HepG2 (cell line): Measurements from ENCODE around the gene NDUFB6. TPM values are rescaled to one million over a fixed set of nuclear protein-coding genes. Genes with fewer than 3 reads are reported as not detected.
A peak's percentile ranks its signal among the peaks of the same experiment; 100 is the strongest.

Experiments used
- BCL6 ChIP-seq: IDR thresholded peaks from 2 replicates; pipeline ENCODE4 v1.6.1; 2016; ENCODE audit warnings: missing genetic modification reagents, missing compliant biosample characterization
- GATA4 ChIP-seq: sonication (generic); IDR thresholded peaks from 2 replicates; pipeline ENCODE4 v1.6.1; 2016; ENCODE audit warnings: antibody characterized with exemption, low read depth, borderline replicate concordance
- HNRNPH1 ChIP-seq: fragments of 200-400 bp; formaldehyde crosslinking; optimal IDR thresholded peaks from 2 replicates; pipeline ENCODE3; 2017; ENCODE audit warnings: mild to moderate bottlenecking, low read depth, low read length
- HOXA7 ChIP-seq: sonication (generic); formaldehyde crosslinking; IDR thresholded peaks from 2 replicates; pipeline ENCODE4 v1.8.1; 2022; ENCODE audit warnings: mild to moderate bottlenecking, missing genetic modification reagents, moderate library complexity
- KAT8 ChIP-seq: IDR thresholded peaks from 2 replicates; pipeline ENCODE4 v1.6.1; 2016; ENCODE audit warnings: missing genetic modification reagents, missing compliant biosample characterization
- MBD4 ChIP-seq: IDR thresholded peaks from 2 replicates; pipeline ENCODE4 v1.6.1; 2012; ENCODE audit warnings: low read length, inconsistent platforms, borderline replicate concordance
- MIER2 ChIP-seq: IDR thresholded peaks from 2 replicates; pipeline ENCODE4 v1.6.1; 2016; ENCODE audit warnings: missing biosample characterization, missing genetic modification reagents
- NFIC ChIP-seq: IDR thresholded peaks from 2 replicates; pipeline ENCODE4 v1.6.1; 2012; ENCODE audit warnings: mild to moderate bottlenecking, low read length, inconsistent platforms
- NR2F6 ChIP-seq, 2 experiments: IDR thresholded peaks; 2 replicates each; pipeline ENCODE4 v1.6.1; 2016; ENCODE audit warnings: antibody characterized with exemption in 1 of 2, mild to moderate bottlenecking in 1 of 2
- PITX1 ChIP-seq: sonication (generic); formaldehyde crosslinking; IDR thresholded peaks from 2 replicates; pipeline ENCODE4 v1.5.1; 2020; ENCODE audit warnings: mild to moderate bottlenecking, missing genetic modification reagents
- WIZ ChIP-seq: sonication (generic); formaldehyde crosslinking; IDR thresholded peaks from 2 replicates; pipeline ENCODE4 v1.5.1; 2020; ENCODE audit warnings: mild to moderate bottlenecking, missing genetic modification reagents
- ZBTB1 ChIP-seq: sonication (generic); formaldehyde crosslinking; IDR thresholded peaks from 2 replicates; pipeline ENCODE4 v1.4.0; 2020; ENCODE audit warnings: missing genetic modification reagents, borderline replicate concordance
- ZBTB3 ChIP-seq: sonication (generic); formaldehyde crosslinking; IDR thresholded peaks from 2 replicates; pipeline ENCODE4 v1.4.0; 2020; ENCODE audit warnings: low read depth, mild to moderate bottlenecking, moderate library complexity, missing genetic modification reagents, borderline replicate concordance
- ZNF10 ChIP-seq: sonication (generic); formaldehyde crosslinking; IDR thresholded peaks from 2 replicates; pipeline ENCODE4 v1.4.0; 2020; ENCODE audit warnings: mild to moderate bottlenecking, low read depth, missing genetic modification reagents, borderline replicate concordance
- ZNF205 ChIP-seq: IDR thresholded peaks from 2 replicates; pipeline ENCODE4 v1.6.1; 2018; ENCODE audit warnings: missing biosample characterization, missing genetic modification reagents
- ZNF263 ChIP-seq: sonication (generic); formaldehyde crosslinking; IDR thresholded peaks from 2 replicates; pipeline ENCODE4 v1.4.0; 2020; ENCODE audit warnings: missing genetic modification reagents
- ZNF292 ChIP-seq: sonication (generic); formaldehyde crosslinking; IDR thresholded peaks from 2 replicates; pipeline ENCODE4 v1.8.1; 2022; ENCODE audit warnings: mild to moderate bottlenecking, low read depth, missing genetic modification reagents, borderline replicate concordance
- ZNF598 ChIP-seq: sonication (generic); formaldehyde crosslinking; IDR thresholded peaks from 2 replicates; pipeline ENCODE4 v1.5.1; 2020; ENCODE audit warnings: mild to moderate bottlenecking, missing genetic modification reagents, borderline replicate concordance
- ZNF614 ChIP-seq: IDR thresholded peaks from 2 replicates; pipeline ENCODE4 v1.6.1; 2018; ENCODE audit warnings: missing biosample characterization, missing genetic modification reagents, inconsistent platforms, borderline replicate concordance
- ZNF619 ChIP-seq: sonication (generic); formaldehyde crosslinking; IDR thresholded peaks from 2 replicates; pipeline ENCODE4 v1.4.0; 2020; ENCODE audit warnings: mild to moderate bottlenecking, missing genetic modification reagents
- ZNF768 ChIP-seq: sonication (generic); formaldehyde crosslinking; IDR thresholded peaks from 2 replicates; pipeline ENCODE4 v1.4.0; 2020; ENCODE audit warnings: missing genetic modification reagents
- ZNF780A ChIP-seq: sonication (generic); formaldehyde crosslinking; IDR thresholded peaks from 2 replicates; pipeline ENCODE4 v1.8.0; 2022; ENCODE audit warnings: mild to moderate bottlenecking, missing genetic modification reagents, moderate library complexity
- polyA plus RNA-seq, 8 experiments: library from polyadenylated mRNA; depleted of rRNA in 3 of 8; stranded (reverse) in 7 of 8; unstranded in 1 of 8; fragments of >200 nt; fragmentation: Illumina TruSeq in 4 of 8; extraction: Trizol in 4 of 8; gene quantifications; 2 replicates each; pipeline versions ENCODE4 v1.2.1 to v1.2.3, GENCODE V29; 2011 to 2016; ENCODE audit warnings: low read depth in 4 of 8, missing spikeins in 1 of 8, mixed read lengths in 1 of 8; ENCODE audit not compliant: insufficient read depth in 1 of 8
- total RNA-seq, 5 experiments: library from RNA; depleted of rRNA; stranded (reverse); fragments of >200 nt; fragmentation: Illumina TruSeq; extraction: Trizol; gene quantifications; 2 replicates each; pipeline ENCODE4 v1.2.3, GENCODE V29; 2016; ENCODE audit warnings: low read depth in 1 of 5
- TF ChIP-seq, protein P1 (sequence below): sonication (generic); formaldehyde crosslinking; IDR thresholded peaks from 2 replicates; pipeline ENCODE4 v1.4.0; 2020; ENCODE audit warnings: mild to moderate bottlenecking, missing genetic modification reagents
- TF ChIP-seq, protein P2 (sequence below): sonication (generic); formaldehyde crosslinking; IDR thresholded peaks from 2 replicates; pipeline ENCODE4 v1.5.0; 2020; ENCODE audit warnings: mild to moderate bottlenecking, missing genetic modification reagents, borderline replicate concordance
- TF ChIP-seq, protein P3 (sequence below): sonication (generic); formaldehyde crosslinking; IDR thresholded peaks from 2 replicates; pipeline ENCODE4 v1.4.0; 2020; ENCODE audit warnings: low read depth, mild to moderate bottlenecking, missing genetic modification reagents

The NDUFB6 gene
- total and polyA plus RNA-seq, 2 of the 13 experiments (the other 11 are each of a cell fraction or from before 2014, with no cell fraction given): 31.2 to 81.9 TPM

DNA sequence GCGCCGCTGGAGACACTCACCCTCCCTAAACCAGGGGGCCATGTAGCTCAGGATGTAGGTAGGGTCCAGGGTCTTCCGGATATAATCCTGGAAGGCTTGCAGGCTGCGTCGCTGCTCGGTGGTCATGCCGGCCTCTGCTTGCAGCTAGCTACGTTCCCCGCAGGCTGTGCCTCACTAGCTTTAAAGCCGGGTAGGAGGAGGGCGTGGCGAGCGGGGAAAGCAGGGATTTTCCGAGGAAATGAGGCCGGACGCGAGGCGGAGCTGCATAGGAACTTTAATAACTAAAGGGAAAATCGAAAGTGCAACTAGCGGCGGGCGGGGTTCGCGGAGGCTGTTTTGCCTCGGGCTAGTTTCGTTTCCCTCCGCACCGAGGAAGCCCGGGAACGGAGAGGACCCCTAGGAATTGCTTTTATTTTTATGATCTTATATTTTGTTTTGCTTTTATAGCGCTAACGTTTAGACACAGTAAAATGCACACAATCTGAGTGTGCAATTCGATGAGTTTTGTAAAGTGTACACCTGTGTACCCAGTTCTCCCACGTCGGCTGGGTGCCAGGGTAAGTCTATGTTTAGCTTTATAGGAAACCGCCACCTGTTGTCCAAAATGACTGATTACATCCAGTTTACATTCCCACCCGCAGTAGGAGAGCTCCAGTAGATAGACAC, 46.8 kb downstream of the NDUFB6 start, which contains the start of gene RIGI (continued):
- TF ChIP-seq NR2F6 (IDR thresholded peaks at IDR 0.05): 0 out of 2 replicates have a peak, but pooled peaks have one; percentile 18
- 0 out of 2 replicates have a peak, but pooled peaks have one; percentile 18 for TF ChIP-seq NR2F6 (CRISPR knock-in tag; IDR thresholded peaks at IDR 0.05)
- TF ChIP-seq PITX1: 0 out of 2 replicates have a peak, but pooled peaks have one; percentile 34
- TF ChIP-seq, protein P1, sequence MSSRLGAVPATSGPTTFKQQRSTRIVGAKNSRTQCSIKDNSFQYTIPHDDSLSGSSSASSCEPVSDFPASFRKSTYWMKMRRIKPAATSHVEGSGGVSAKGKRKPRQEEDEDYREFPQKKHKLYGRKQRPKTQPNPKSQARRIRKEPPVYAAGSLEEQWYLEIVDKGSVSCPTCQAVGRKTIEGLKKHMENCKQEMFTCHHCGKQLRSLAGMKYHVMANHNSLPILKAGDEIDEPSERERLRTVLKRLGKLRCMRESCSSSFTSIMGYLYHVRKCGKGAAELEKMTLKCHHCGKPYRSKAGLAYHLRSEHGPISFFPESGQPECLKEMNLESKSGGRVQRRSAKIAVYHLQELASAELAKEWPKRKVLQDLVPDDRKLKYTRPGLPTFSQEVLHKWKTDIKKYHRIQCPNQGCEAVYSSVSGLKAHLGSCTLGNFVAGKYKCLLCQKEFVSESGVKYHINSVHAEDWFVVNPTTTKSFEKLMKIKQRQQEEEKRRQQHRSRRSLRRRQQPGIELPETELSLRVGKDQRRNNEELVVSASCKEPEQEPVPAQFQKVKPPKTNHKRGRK (CRISPR knock-in tag): no peak
- peak; percentile 93 for TF ChIP-seq ZNF598 (CRISPR knock-in tag)
- 0 out of 2 replicates have a peak, but pooled peaks have one; percentile 59 for TF ChIP-seq ZNF619 (CRISPR knock-in tag)
- TF ChIP-seq ZNF292 (CRISPR knock-in tag): peak; percentile 94
- TF ChIP-seq HOXA7 (CRISPR knock-in tag): no peak
- TF ChIP-seq HNRNPH1: no peak
- TF ChIP-seq NFIC: no peak
- 0 out of 2 replicates have a peak, but pooled peaks have one; percentile 14 for TF ChIP-seq ZNF614 (CRISPR knock-in tag)
- no peak for TF ChIP-seq MIER2
- no peak for TF ChIP-seq ZBTB1 (CRISPR knock-in tag)
- TF ChIP-seq, protein P2, sequence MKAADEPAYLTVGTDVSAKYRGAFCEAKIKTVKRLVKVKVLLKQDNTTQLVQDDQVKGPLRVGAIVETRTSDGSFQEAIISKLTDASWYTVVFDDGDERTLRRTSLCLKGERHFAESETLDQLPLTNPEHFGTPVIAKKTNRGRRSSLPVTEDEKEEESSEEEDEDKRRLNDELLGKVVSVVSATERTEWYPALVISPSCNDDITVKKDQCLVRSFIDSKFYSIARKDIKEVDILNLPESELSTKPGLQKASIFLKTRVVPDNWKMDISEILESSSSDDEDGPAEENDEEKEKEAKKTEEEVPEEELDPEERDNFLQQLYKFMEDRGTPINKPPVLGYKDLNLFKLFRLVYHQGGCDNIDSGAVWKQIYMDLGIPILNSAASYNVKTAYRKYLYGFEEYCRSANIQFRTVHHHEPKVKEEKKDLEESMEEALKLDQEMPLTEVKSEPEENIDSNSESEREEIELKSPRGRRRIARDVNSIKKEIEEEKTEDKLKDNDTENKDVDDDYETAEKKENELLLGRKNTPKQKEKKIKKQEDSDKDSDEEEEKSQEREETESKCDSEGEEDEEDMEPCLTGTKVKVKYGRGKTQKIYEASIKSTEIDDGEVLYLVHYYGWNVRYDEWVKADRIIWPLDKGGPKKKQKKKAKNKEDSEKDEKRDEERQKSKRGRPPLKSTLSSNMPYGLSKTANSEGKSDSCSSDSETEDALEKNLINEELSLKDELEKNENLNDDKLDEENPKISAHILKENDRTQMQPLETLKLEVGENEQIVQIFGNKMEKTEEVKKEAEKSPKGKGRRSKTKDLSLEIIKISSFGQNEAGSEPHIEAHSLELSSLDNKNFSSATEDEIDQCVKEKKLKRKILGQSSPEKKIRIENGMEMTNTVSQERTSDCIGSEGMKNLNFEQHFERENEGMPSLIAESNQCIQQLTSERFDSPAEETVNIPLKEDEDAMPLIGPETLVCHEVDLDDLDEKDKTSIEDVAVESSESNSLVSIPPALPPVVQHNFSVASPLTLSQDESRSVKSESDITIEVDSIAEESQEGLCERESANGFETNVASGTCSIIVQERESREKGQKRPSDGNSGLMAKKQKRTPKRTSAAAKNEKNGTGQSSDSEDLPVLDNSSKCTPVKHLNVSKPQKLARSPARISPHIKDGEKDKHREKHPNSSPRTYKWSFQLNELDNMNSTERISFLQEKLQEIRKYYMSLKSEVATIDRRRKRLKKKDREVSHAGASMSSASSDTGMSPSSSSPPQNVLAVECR: peak; percentile 79; the same call in 1 of the 2 replicates
- TF ChIP-seq ZNF263 (CRISPR knock-in tag): no peak
- no peak for TF ChIP-seq ZNF205 (CRISPR knock-in tag)
- peak; percentile 38; the same call in 1 of the 2 replicates for TF ChIP-seq ZNF768 (CRISPR knock-in tag)
- TF ChIP-seq GATA4: no peak
- no peak for TF ChIP-seq ZNF10 (CRISPR knock-in tag)
- peak; percentile 60; the same call in 1 of the 2 replicates for TF ChIP-seq KAT8 (CRISPR knock-in tag)
- TF ChIP-seq MBD4: no peak
- TF ChIP-seq ZBTB3 (CRISPR knock-in tag): no peak
- no peak for TF ChIP-seq BCL6
- no peak for TF ChIP-seq ZNF780A (CRISPR knock-in tag)
- TF ChIP-seq, protein P3, sequence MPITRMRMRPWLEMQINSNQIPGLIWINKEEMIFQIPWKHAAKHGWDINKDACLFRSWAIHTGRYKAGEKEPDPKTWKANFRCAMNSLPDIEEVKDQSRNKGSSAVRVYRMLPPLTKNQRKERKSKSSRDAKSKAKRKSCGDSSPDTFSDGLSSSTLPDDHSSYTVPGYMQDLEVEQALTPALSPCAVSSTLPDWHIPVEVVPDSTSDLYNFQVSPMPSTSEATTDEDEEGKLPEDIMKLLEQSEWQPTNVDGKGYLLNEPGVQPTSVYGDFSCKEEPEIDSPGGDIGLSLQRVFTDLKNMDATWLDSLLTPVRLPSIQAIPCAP (CRISPR knock-in tag): peak; percentile 97
- TF ChIP-seq WIZ (CRISPR knock-in tag): no peak
